SK-MEL-5 (cell line): ENCODE measurements around the gene WIPI1. TPM values are rescaled to one million over a fixed set of nuclear protein-coding genes. Genes with fewer than 3 reads are reported as not detected.
"Not testable (repeated sequence)": the region's sequence is repeated elsewhere in the genome, so short reads cannot be mapped to it uniquely, and the experiment has no call there.

Experiments used
- DNase-seq: peaks from one replicate; pipeline ENCODE4 v3.0.0-alpha.2; 2016; ENCODE audit warnings: low read depth, low spot score
- in situ Hi-C: cut with HindIII; loops from 2 replicates; pipeline ENCODE4 v1.10.0; 2016; ENCODE audit warnings: low sequenced_read_pairs, high pct_unique_total_duplicates, low pct_unique_long_range_greater_than_20kb
- total RNA-seq: library from RNA; depleted of rRNA; stranded (reverse); fragments of >200 nt; shearing (Covaris generic); gene quantifications from 2 replicates; pipeline ENCODE4 v1.2.3, GENCODE V29; 2014

Gene WIPI1
- total RNA-seq, 1 experiment from 2014 or later = 643 TPM

GRCh38 chr17:68431045-68431608 lies 26.2 kb downstream of the WIPI1 start:
- in situ Hi-C loops = no loop called here
- no peak for DNase-seq

- in situ Hi-C loops = no loop called here
- DNase-seq = no peak
These were observed 27.4 kb downstream of the WIPI1 start for GRCh38 chr17:68429881-68430280.

GRCh38 chr17:68428498-68429172 lies 28.7 kb downstream of the WIPI1 start:
- no peak for DNase-seq
- in situ Hi-C loops = no loop called here

- no peak for DNase-seq
- in situ Hi-C loops = no loop called here
These were observed 29.7 kb downstream of the WIPI1 start for GRCh38 chr17:68427575-68427974.

- in situ Hi-C loops = no loop called here
- no peak for DNase-seq
These were observed 31.3 kb downstream of the WIPI1 start for GRCh38 chr17:68425979-68426378.

GRCh38 chr17:68424861-68425260 lies 32.4 kb downstream of the WIPI1 start:
- in situ Hi-C loops = no loop called here
- no peak for DNase-seq

- no peak for DNase-seq
- in situ Hi-C loops = no loop called here
These were observed 33.1 kb downstream of the WIPI1 start for GRCh38 chr17:68424203-68424602.

- in situ Hi-C loops = no loop called here
- no peak for DNase-seq
These were observed 34.0 kb downstream of the WIPI1 start for GRCh38 chr17:68423251-68423650.

- in situ Hi-C loops = no loop called here
- no peak for DNase-seq
These were observed 34.5 kb downstream of the WIPI1 start for GRCh38 chr17:68422821-68423220.

- DNase-seq = no peak
- in situ Hi-C loops = no loop called here
These were observed 35.8 kb downstream of the WIPI1 start for GRCh38 chr17:68421486-68421885.

- in situ Hi-C loops = no loop called here
These were observed 37.2 kb downstream of the WIPI1 start for GRCh38 chr17:68420065-68420464.

GRCh38 chr17:68418876-68419275 lies 38.4 kb downstream of the WIPI1 start:
- in situ Hi-C loops = no loop called here
- no peak for DNase-seq

More at GRCh38 chr17:68420065-68420464, 37.2 kb downstream of the WIPI1 start:
- no peak for DNase-seq

GRCh38 chr17:68417317-68417716 lies 40.0 kb downstream of the WIPI1 start:
- in situ Hi-C loops = no loop called here
- DNase-seq = no peak

GRCh38 chr17:68414901-68415300 lies 42.4 kb downstream of the WIPI1 start:
- in situ Hi-C loops = not testable (repeated sequence)

GRCh38 chr17:68413597-68414560 lies 43.4 kb downstream of the WIPI1 start:
- DNase-seq, in situ Hi-C loops: not testable (repeated sequence)

More at GRCh38 chr17:68414901-68415300, 42.4 kb downstream of the WIPI1 start:
- DNase-seq = not testable (repeated sequence)

GRCh38 chr17:68407656-68408055 lies 49.6 kb downstream of the WIPI1 start:
- in situ Hi-C loops, DNase-seq: not testable (repeated sequence)

- DNase-seq, in situ Hi-C loops: not testable (repeated sequence)
These were observed 53.5 kb downstream of the WIPI1 start for GRCh38 chr17:68403837-68404236.

- no peak for DNase-seq
These were observed 54.2 kb downstream of the WIPI1 start for GRCh38 chr17:68403122-68403521.

More at GRCh38 chr17:68403122-68403521, 54.2 kb downstream of the WIPI1 start:
- in situ Hi-C loops = no loop called here
